Neural progenitor cell (in vitro differentiated cells): ENCODE measurements around the gene IER3. TPM values are rescaled to one million over a fixed set of nuclear protein-coding genes. Genes with fewer than 3 reads are reported as not detected.
"Not testable (repeated sequence)": the region's sequence is repeated elsewhere in the genome, so short reads cannot be mapped to it uniquely, and the experiment has no call there.

Experiments
- DNase-seq: peaks from one replicate; pipeline ENCODE4 v3.0.0-alpha.2; 2016; ENCODE audit warnings: low spot score
- H2AFZ ChIP-seq: fragments of 200-600 bp; sonication (generic); replicated peaks from 2 replicates; pipeline ENCODE4 v1.6.1; 2016; ENCODE audit warnings: antibody characterized with exemption
- H3F3A ChIP-seq: fragments of 200-600 bp; sonication (generic); 2 replicates; pipeline ENCODE4 v1.6.1; 2016; ENCODE audit warnings: antibody characterized with exemption, low read depth
- H3K27ac ChIP-seq: fragments of 200-600 bp; sonication (generic); 2 replicates; pipeline ENCODE4 v1.5.1; 2016; ENCODE audit warnings: mild to moderate bottlenecking
- H3K27me3 ChIP-seq: fragments of 200-600 bp; sonication (generic); 2 replicates; pipeline ENCODE4 v1.6.1; 2016; ENCODE audit warnings: mild to moderate bottlenecking, moderate library complexity
- H3K36me3 ChIP-seq: fragments of 200-600 bp; sonication (generic); 2 replicates; pipeline ENCODE4 v1.5.1; 2016
- H3K4me1 ChIP-seq: fragments of 200-600 bp; sonication (generic); 2 replicates; pipeline ENCODE4 v1.6.1; 2016; ENCODE audit warnings: mixed run types
- H3K4me2 ChIP-seq: fragments of 200-600 bp; sonication (generic); 2 replicates; pipeline ENCODE4 v1.6.1; 2016
- H3K4me3 ChIP-seq: fragments of 200-600 bp; sonication (generic); 2 replicates; pipeline ENCODE4 v1.5.1; 2016
- H3K79me2 ChIP-seq: fragments of 200-600 bp; sonication (generic); 2 replicates; pipeline ENCODE4 v1.6.1; 2016; ENCODE audit warnings: low read depth
- H3K9ac ChIP-seq: fragments of 200-600 bp; sonication (generic); 2 replicates; pipeline ENCODE4 v1.6.1; 2016
- H3K9me3 ChIP-seq: fragments of 200-600 bp; sonication (generic); 2 replicates; pipeline ENCODE4 v1.5.1; 2016; ENCODE audit warnings: low read depth
- H4K20me1 ChIP-seq: fragments of 200-600 bp; sonication (generic); 2 replicates; pipeline ENCODE4 v1.6.1; 2016; ENCODE audit warnings: low read depth
- H3K27ac Mint-ChIP-seq: 3 replicates; pipeline ENCODE4 v1.8.0; 2021; ENCODE audit warnings: mixed read lengths
- H3K27me3 Mint-ChIP-seq: 2 replicates; pipeline ENCODE4 v1.8.0; 2022; ENCODE audit warnings: low read depth, mild to moderate bottlenecking, inconsistent platforms, moderate library complexity, mixed read lengths; ENCODE audit not compliant: insufficient read depth
- H3K36me3 Mint-ChIP-seq: 3 replicates; pipeline ENCODE4 v1.8.0; 2021; ENCODE audit warnings: mixed read lengths
- H3K4me1 Mint-ChIP-seq: 3 replicates; pipeline ENCODE4 v1.8.0; 2021; ENCODE audit warnings: mixed read lengths
- H3K4me3 Mint-ChIP-seq: 3 replicates; pipeline ENCODE4 v1.8.0; 2021; ENCODE audit warnings: mild to moderate bottlenecking, moderate library complexity, mixed read lengths
- H3K9me3 Mint-ChIP-seq: 3 replicates; pipeline ENCODE4 v1.8.0; 2020; ENCODE audit warnings: mixed read lengths
- EZH2 ChIP-seq: fragments of 200-600 bp; sonication (generic); IDR thresholded peaks from 2 replicates; pipeline ENCODE4 v1.6.1; 2017; ENCODE audit warnings: antibody characterized with exemption, mild to moderate bottlenecking, moderate library complexity
- EZH2phosphoT487 ChIP-seq: fragments of 200-600 bp; sonication (generic); IDR thresholded peaks from 2 replicates; pipeline ENCODE4 v1.6.1; 2017; ENCODE audit warnings: antibody characterized with exemption
- total RNA-seq: library from RNA; depleted of rRNA; stranded (reverse); fragments of >200 nt; gene quantifications from 2 replicates; pipeline ENCODE4 v1.2.3, GENCODE V29; 2015; ENCODE audit warnings: low replicate concordance
- TF ChIP-seq, protein P1 (sequence below): fragments of 200-600 bp; sonication (generic); IDR thresholded peaks from 2 replicates; pipeline ENCODE4 v1.5.1; 2017; ENCODE audit warnings: antibody characterized with exemption, mild to moderate bottlenecking

IER3 gene
- total RNA-seq, 1 donor from 2014 or later, result 2.0 TPM

DNA sequence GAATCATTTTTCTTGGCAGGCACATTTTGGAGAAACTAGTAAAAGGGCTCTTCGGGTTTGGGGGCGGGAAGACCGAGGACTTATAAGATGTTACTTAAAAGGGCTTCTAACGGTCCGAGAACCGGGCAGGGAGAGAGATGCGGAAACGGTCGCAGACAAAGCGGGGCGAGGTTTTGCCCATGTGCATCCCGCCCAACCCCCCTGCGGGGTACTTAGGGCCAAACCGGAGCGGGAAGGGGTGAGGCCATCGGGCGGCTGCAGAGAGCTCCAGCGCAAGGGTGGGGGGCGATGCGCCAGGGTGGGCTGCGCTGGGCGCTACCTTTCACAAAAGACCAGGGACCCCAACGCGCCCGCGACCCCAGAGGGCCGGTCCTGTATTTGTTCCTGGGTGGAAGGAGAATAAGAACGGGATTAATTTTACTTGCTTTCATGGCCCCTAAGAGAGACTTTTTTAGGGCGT, 23.6 kb downstream of the IER3 start:
- peaks cover 44% of the 10 kb centered on the region for H4K20me1 ChIP-seq
- peak overlapping the region; percentile 75 for H3K4me2 ChIP-seq
- DNase-seq, result peak; percentile 87
- H3K36me3 Mint-ChIP-seq, result peaks cover 35% of the 10 kb centered on the region
- TF ChIP-seq EZH2, result no peak
- no peak for TF ChIP-seq EZH2phosphoT487
- TF ChIP-seq, protein P1, sequence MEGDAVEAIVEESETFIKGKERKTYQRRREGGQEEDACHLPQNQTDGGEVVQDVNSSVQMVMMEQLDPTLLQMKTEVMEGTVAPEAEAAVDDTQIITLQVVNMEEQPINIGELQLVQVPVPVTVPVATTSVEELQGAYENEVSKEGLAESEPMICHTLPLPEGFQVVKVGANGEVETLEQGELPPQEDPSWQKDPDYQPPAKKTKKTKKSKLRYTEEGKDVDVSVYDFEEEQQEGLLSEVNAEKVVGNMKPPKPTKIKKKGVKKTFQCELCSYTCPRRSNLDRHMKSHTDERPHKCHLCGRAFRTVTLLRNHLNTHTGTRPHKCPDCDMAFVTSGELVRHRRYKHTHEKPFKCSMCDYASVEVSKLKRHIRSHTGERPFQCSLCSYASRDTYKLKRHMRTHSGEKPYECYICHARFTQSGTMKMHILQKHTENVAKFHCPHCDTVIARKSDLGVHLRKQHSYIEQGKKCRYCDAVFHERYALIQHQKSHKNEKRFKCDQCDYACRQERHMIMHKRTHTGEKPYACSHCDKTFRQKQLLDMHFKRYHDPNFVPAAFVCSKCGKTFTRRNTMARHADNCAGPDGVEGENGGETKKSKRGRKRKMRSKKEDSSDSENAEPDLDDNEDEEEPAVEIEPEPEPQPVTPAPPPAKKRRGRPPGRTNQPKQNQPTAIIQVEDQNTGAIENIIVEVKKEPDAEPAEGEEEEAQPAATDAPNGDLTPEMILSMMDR, result no peak
- H3K9me3 Mint-ChIP-seq, result peaks cover 2% of the 10 kb centered on the region
- H3K4me3 ChIP-seq, result peak overlapping the region; percentile 85
- no peak overlapping the region for H2AFZ ChIP-seq
- peak overlapping the region; percentile 90 for H3K9ac ChIP-seq
- no peaks in the 10 kb centered on the region for H3K27me3 ChIP-seq
- H3K36me3 ChIP-seq, result peaks cover 4% of the 10 kb centered on the region
- H3K27ac ChIP-seq, result peak overlapping the region; percentile 85
- H3K27ac Mint-ChIP-seq, result peak overlapping the region; percentile 99
- H3F3A ChIP-seq, result peaks cover 77% of the 10 kb centered on the region
- H3K4me3 Mint-ChIP-seq, result peak overlapping the region; percentile 98
- peaks cover 18% of the 10 kb centered on the region for H3K4me1 ChIP-seq
- H3K79me2 ChIP-seq, result peaks cover 85% of the 10 kb centered on the region
- no peaks in the 10 kb centered on the region for H3K9me3 ChIP-seq
- peaks cover 65% of the 10 kb centered on the region for H3K4me1 Mint-ChIP-seq
- peaks cover 14% of the 10 kb centered on the region for H3K27me3 Mint-ChIP-seq

DNA sequence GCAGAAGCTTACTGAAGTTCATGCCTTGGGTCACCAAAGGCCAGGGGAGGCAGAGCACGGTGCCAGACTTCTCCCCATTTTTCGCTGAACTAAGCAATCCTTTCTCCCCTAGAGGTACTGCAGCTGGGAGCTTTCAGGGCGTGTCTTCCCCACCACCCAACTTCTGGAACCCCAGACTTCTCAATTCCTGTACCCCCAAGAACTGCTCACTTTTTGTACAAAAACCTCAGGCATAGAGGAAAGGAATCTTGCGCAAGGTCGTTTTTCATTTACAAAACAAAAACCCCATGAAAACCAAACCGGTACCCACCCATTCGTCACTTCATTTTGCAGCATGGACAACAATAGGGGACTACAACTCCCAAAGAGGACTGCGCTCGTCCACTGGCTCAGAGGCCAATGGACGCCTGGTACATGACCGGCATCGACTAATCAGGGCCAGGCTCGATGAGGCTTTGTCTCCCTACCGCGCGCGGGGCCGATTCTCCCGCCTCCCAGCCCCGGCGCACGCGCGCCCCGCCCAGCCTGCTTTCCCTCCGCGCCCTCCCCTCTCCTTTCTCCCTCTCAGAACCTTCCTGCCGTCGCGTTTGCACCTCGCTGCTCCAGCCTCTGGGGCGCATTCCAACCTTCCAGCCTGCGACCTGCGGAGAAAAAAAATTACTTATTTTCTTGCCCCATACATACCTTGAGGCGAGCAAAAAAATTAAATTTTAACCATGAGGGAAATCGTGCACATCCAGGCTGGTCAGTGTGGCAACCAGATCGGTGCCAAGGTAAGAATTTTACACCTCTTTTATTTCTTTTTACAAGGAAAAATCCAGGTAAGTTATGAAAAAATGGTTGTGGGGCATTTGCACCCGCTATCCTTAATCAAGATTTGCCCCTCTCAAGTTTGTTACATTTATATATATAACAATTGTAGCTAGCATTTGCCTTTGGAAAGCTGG, 24.3 kb downstream of the IER3 start, which contains the start of gene TUBB:
Gene TUBB, plus strand, starts transcription at position 562 of the 947 bp plus-strand sequence. Its CDS starts 155 bp downstream, at position 717.
- Mint-ChIP-seq H3K36me3 (peaks cover 40% of the 10 kb centered on the region), H3K27me3 (peaks cover 12% of the 10 kb centered on the region), H3K9me3 (peaks cover 2% of the 10 kb centered on the region), H3K4me3 (peak within 1 kb of the TSS; percentile 98), H3K4me1 (peaks cover 65% of the 10 kb centered on the region), H3K27ac (peak within 1 kb of the TSS; percentile 99)
- peak within 1 kb of the TSS; percentile 90 for H3K9ac ChIP-seq
- H3K4me1 ChIP-seq, result peaks cover 18% of the 10 kb centered on the region
- peak; percentile 99 for DNase-seq
- no peaks in the 10 kb centered on the region for H3K9me3 ChIP-seq
- H3K27ac ChIP-seq, result peak within 1 kb of the TSS; percentile 85
- H2AFZ ChIP-seq, result peak within 1 kb of the TSS; percentile 78
- H3F3A ChIP-seq, result peaks cover 70% of the 10 kb centered on the region
- peak within 1 kb of the TSS; percentile 85 for H3K4me3 ChIP-seq
- H3K36me3 ChIP-seq, result peaks cover 4% of the 10 kb centered on the region
- peaks cover 92% of the 10 kb centered on the region for H3K79me2 ChIP-seq
- H3K27me3 ChIP-seq, result no peaks in the 10 kb centered on the region
- no peak for TF ChIP-seq EZH2phosphoT487
- TF ChIP-seq, protein P1, result peak; percentile 22
- H4K20me1 ChIP-seq, result peaks cover 37% of the 10 kb centered on the region
- H3K4me2 ChIP-seq, result peak within 1 kb of the TSS; percentile 90

DNA sequence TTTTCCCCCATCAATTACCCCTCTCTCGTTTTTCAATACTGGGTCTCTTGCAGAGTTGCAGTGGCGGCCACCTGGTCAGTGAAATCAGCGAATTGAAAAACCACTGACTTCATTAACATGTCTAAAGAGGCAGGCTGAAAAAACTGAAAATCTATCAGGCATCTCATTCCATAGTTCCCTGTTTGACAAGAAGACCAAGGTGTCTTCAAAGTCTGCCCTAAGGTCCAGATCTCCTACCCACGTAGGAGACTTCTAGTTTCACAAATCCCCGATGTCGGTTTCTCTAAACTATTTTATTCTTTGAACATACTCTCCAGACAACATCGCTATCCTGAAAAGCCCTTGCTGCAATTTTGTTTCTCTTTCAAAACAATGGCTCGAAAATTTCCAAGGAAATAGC, 25.0 kb downstream of the IER3 start:
- Mint-ChIP-seq H3K27ac (peak overlapping the region; percentile 99), H3K4me1 (peaks cover 63% of the 10 kb centered on the region), H3K9me3 (peaks cover 2% of the 10 kb centered on the region), H3K4me3 (peak overlapping the region; percentile 98), H3K36me3 (peaks cover 42% of the 10 kb centered on the region), H3K27me3 (peaks cover 12% of the 10 kb centered on the region)
- DNase-seq, result peak; percentile 37
- Histone ChIP-seq H3K36me3 (peaks cover 4% of the 10 kb centered on the region), H3K4me2 (peak overlapping the region; percentile 90), H3K9ac (no peak overlapping the region), H2AFZ (peak overlapping the region; percentile 78), H3K4me3 (peak overlapping the region; percentile 85), H3K4me1 (peaks cover 18% of the 10 kb centered on the region), H3K9me3 (no peaks in the 10 kb centered on the region), H3F3A (peaks cover 63% of the 10 kb centered on the region), H3K27ac (peak overlapping the region; percentile 72), H3K79me2 (peaks cover 92% of the 10 kb centered on the region), H4K20me1 (peaks cover 30% of the 10 kb centered on the region), H3K27me3 (no peaks in the 10 kb centered on the region)
- TF ChIP-seq EZH2 (no peak), EZH2phosphoT487 (no peak)
- TF ChIP-seq, protein P1, result no peak

DNA sequence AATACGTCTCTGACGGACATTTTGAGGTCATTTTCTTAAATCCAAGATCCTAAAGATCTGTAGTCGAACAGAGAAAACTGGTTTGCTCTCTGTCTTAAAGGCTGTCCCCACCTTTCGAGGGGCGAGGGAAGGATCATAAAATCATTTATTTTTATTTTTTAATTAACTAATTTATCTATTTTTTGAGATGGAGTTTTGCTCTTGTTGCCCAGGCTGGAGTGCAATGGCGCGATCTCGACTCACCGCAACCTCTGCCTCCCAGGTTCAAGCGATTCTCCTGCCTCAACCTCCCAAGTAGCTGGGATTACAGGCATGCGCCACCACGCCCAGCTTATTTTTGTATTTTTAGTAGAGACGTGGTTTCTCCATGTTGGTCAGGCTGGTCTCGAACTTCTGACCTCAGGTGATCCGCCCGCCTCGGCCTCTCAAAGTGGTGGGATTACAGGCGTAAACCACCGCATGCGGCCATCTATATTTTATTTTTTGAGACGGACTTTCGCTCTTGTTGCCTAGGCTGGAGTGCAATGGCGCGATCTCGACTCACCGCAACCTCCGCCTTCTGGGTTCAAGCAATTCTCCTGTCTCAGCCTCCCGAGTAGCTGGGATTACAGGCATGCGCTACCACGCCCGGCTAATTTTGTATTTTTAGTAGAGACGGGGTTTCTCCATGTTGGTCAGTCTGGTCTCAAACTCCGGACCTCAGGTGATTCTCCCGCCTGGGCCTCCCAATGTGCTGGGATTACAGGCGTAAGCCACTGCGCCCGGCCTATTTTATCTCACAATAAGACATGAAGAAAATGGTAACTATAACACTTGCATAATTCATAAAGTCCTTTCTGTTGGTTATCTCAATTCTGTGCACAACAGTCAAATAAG, 26.3 kb downstream of the IER3 start:
- peak overlapping the region; percentile 85 for H3K27ac ChIP-seq
- Mint-ChIP-seq H3K4me3 (peak overlapping the region; percentile 98), H3K27ac (peak overlapping the region; percentile 100), H3K27me3 (peaks cover 14% of the 10 kb centered on the region), H3K4me1 (peaks cover 52% of the 10 kb centered on the region), H3K36me3 (peaks cover 40% of the 10 kb centered on the region)
- peak overlapping the region; percentile 90 for H3K4me2 ChIP-seq
- not testable (repeated sequence) for H3K9me3 Mint-ChIP-seq, DNase-seq, H3K27me3 ChIP-seq, H3K9me3 ChIP-seq, H3K36me3 ChIP-seq, H2AFZ ChIP-seq
- H4K20me1 ChIP-seq, result peaks cover 17% of the 10 kb centered on the region
- H3F3A ChIP-seq, result peaks cover 50% of the 10 kb centered on the region
- H3K9ac ChIP-seq, result peak overlapping the region; percentile 15
- H3K4me1 ChIP-seq, result peaks cover 11% of the 10 kb centered on the region
- H3K4me3 ChIP-seq, result peak overlapping the region; percentile 77
- peaks cover 81% of the 10 kb centered on the region for H3K79me2 ChIP-seq
